GM23338 (cell line): ENCODE data around the gene PRELID1. TPM values are rescaled to one million over a fixed set of nuclear protein-coding genes. Genes with fewer than 3 reads are reported as not detected.
"Not testable (repeated sequence)": the region's sequence is repeated elsewhere in the genome, so short reads cannot be mapped to it uniquely, and the experiment has no call there.

Experiments used
- ATAC-seq: fragments of 200-7000 bp; cut with Tn5 transposase; 3 replicates; pipeline ENCODE4 v1.9.1; 2020
- DNase-seq: peaks from one replicate; pipeline ENCODE4 v3.0.0-alpha.2; 2015; ENCODE audit warnings: low spot score
- H2AFZ ChIP-seq: fragments of 200-600 bp; sonication (generic); 2 replicates; pipeline ENCODE4 v1.8.0; 2016; ENCODE audit warnings: antibody characterized with exemption, mild to moderate bottlenecking, moderate library complexity
- H3F3A ChIP-seq: fragments of 200-600 bp; sonication (generic); replicated peaks from 2 replicates; pipeline ENCODE4 v1.8.0; 2017; ENCODE audit warnings: antibody characterized with exemption, mixed run types, low read depth
- H3K27ac ChIP-seq: fragments of 200-600 bp; sonication (generic); 2 replicates; pipeline ENCODE4 v1.6.1; 2016; ENCODE audit warnings: low read depth
- H3K27me3 ChIP-seq: fragments of 200-600 bp; sonication (generic); 2 replicates; pipeline ENCODE4 v1.8.0; 2016; ENCODE audit warnings: mild to moderate bottlenecking, mixed run types, moderate library complexity; ENCODE audit not compliant: insufficient read depth
- H3K36me3 ChIP-seq: fragments of 200-600 bp; sonication (generic); 2 replicates; pipeline ENCODE4 v1.8.0; 2016; ENCODE audit warnings: mild to moderate bottlenecking; ENCODE audit not compliant: insufficient read depth
- H3K4me1 ChIP-seq: fragments of 200-600 bp; sonication (generic); 2 replicates; pipeline ENCODE4 v1.8.0; 2016; ENCODE audit warnings: mild to moderate bottlenecking, moderate library complexity; ENCODE audit not compliant: insufficient read depth
- H3K4me2 ChIP-seq: fragments of 200-600 bp; sonication (generic); 2 replicates; pipeline ENCODE4 v1.7.1; 2017; ENCODE audit warnings: mixed run types
- H3K4me3 ChIP-seq: fragments of 200-600 bp; sonication (generic); 2 replicates; pipeline ENCODE4 v1.6.1; 2016; ENCODE audit warnings: mixed run types
- H3K79me2 ChIP-seq: fragments of 200-600 bp; sonication (generic); replicated peaks from 2 replicates; pipeline ENCODE4 v1.8.0; 2017; ENCODE audit warnings: mild to moderate bottlenecking; ENCODE audit not compliant: insufficient read depth
- H3K9me2 ChIP-seq: fragments of 200-600 bp; sonication (generic); 2 replicates; pipeline ENCODE4 v1.8.0; 2017; ENCODE audit not compliant: insufficient read depth
- H4K20me1 ChIP-seq: fragments of 200-600 bp; sonication (generic); replicated peaks from 2 replicates; pipeline ENCODE4 v1.8.0; 2017; ENCODE audit warnings: mild to moderate bottlenecking; ENCODE audit not compliant: insufficient read depth
- H3K27ac Mint-ChIP-seq: 2 replicates; pipeline ENCODE4 v1.8.0; 2020; ENCODE audit warnings: inconsistent platforms, mild to moderate bottlenecking, moderate library complexity, mixed read lengths
- H3K27me3 Mint-ChIP-seq: 3 replicates; pipeline ENCODE4 v1.8.0; 2022; ENCODE audit warnings: low read depth, mild to moderate bottlenecking, moderate library complexity, mixed read lengths, inconsistent platforms; ENCODE audit not compliant: insufficient read depth, poor library complexity
- H3K36me3 Mint-ChIP-seq: 3 replicates; pipeline ENCODE4 v1.8.0; 2021; ENCODE audit warnings: low read depth, mild to moderate bottlenecking, inconsistent platforms, moderate library complexity, mixed read lengths
- H3K4me1 Mint-ChIP-seq: 3 replicates; pipeline ENCODE4 v1.8.0; 2020; ENCODE audit warnings: mild to moderate bottlenecking, inconsistent platforms, mixed read lengths
- H3K4me3 Mint-ChIP-seq: 3 replicates; pipeline ENCODE4 v1.8.0; 2021; ENCODE audit warnings: moderate library complexity, mild to moderate bottlenecking, inconsistent platforms, mixed read lengths
- H3K9me3 Mint-ChIP-seq: 3 replicates; pipeline ENCODE4 v1.8.0; 2020; ENCODE audit warnings: moderate library complexity, mild to moderate bottlenecking, inconsistent platforms, mixed read lengths
- CREB1 ChIP-seq: fragments of 250-450 bp; sonication (Bioruptor Pico); IDR thresholded peaks from 2 replicates; pipeline ENCODE4 v1.5.0; 2020; ENCODE audit warnings: low read depth, mild to moderate bottlenecking, moderate library complexity
- CTCF ChIP-seq, 2 experiments: fragments of 200-600 bp in 1 of 2; sonication (generic) in 1 of 2; conservative IDR thresholded peaks; 2 replicates each; pipeline versions ENCODE4 v1.5.1 to v1.6.1; 2016 to 2017; ENCODE audit warnings: antibody characterized with exemption in 2 of 2, low read depth in 2 of 2, mild to moderate bottlenecking in 2 of 2, moderate library complexity in 1 of 2
- ETS1 ChIP-seq: IDR thresholded peaks from 2 replicates; pipeline ENCODE4 v1.6.1; 2016; ENCODE audit warnings: antibody characterized with exemption
- EZH2 ChIP-seq: fragments of 200-600 bp; sonication (generic); IDR thresholded peaks from one replicate; pipeline ENCODE4 v1.8.0; 2017; ENCODE audit warnings: antibody characterized with exemption, mild to moderate bottlenecking, low read depth; ENCODE audit not compliant: unreplicated experiment
- JUNB ChIP-seq: IDR thresholded peaks from one replicate; pipeline ENCODE4 v1.6.1; 2016; ENCODE audit warnings: antibody characterized with exemption; ENCODE audit not compliant: unreplicated experiment
- NANOG ChIP-seq: IDR thresholded peaks from 2 replicates; pipeline ENCODE4 v1.6.1; 2016; ENCODE audit warnings: antibody characterized with exemption, borderline replicate concordance
- POLR2AphosphoS5 ChIP-seq: IDR thresholded peaks from 2 replicates; pipeline ENCODE4 v1.6.1; 2016; ENCODE audit warnings: antibody characterized with exemption, low read depth
- REST ChIP-seq: IDR thresholded peaks from one replicate; pipeline ENCODE4 v1.6.1; 2018; ENCODE audit warnings: antibody characterized with exemption; ENCODE audit not compliant: unreplicated experiment
- STAT1 ChIP-seq: IDR thresholded peaks from one replicate; pipeline ENCODE4 v1.6.1; 2016; ENCODE audit warnings: antibody characterized with exemption; ENCODE audit not compliant: unreplicated experiment
- ZNF114 ChIP-seq: fragments of 250-450 bp; sonication (Bioruptor Pico); IDR thresholded peaks from 2 replicates; pipeline ENCODE4 v1.5.0; 2020; ENCODE audit warnings: mild to moderate bottlenecking, moderate library complexity
- ZNF331 ChIP-seq: fragments of 250-450 bp; sonication (Bioruptor Pico); IDR thresholded peaks from 2 replicates; pipeline ENCODE4 v1.5.0; 2020; ENCODE audit warnings: low read depth, mild to moderate bottlenecking, moderate library complexity
- polyA plus RNA-seq: library from polyadenylated mRNA; unstranded; fragments of >200 nt; fragmentation: Nextera tagmentation; extraction: Ambion mirVana; gene quantifications from 2 replicates; pipeline ENCODE4 v1.2.1, GENCODE V29; 2016
- total RNA-seq: library from RNA; depleted of rRNA; stranded (reverse); fragments of >200 nt; shearing (Covaris generic); gene quantifications from 2 replicates; pipeline ENCODE4 v1.2.3, GENCODE V29; 2014

PRELID1 gene
- total and polyA plus RNA-seq, 2 experiments from 2014 or later: 328 to 349 TPM

- H3K4me1 Mint-ChIP-seq, H3K36me3 ChIP-seq, DNase-seq, H3K9me3 Mint-ChIP-seq, H3K9me2 ChIP-seq, H2AFZ ChIP-seq, H3K4me3 ChIP-seq, H3F3A ChIP-seq, H3K27me3 Mint-ChIP-seq, H3K27me3 ChIP-seq, H3K27ac Mint-ChIP-seq, H3K4me3 Mint-ChIP-seq, H3K4me2 ChIP-seq, H3K27ac ChIP-seq, ATAC-seq, H3K4me1 ChIP-seq: not testable (repeated sequence)
- H3K79me2 ChIP-seq: peaks cover 79% of the 10 kb centered on the region
- peaks cover 29% of the 10 kb centered on the region for H4K20me1 ChIP-seq
- peaks cover 34% of the 10 kb centered on the region for H3K36me3 Mint-ChIP-seq
These were observed 39.4 kb downstream of the PRELID1 start for GRCh38 chr5:177343000-177343399.

- Histone ChIP-seq H3K27me3 (no peaks in the 10 kb centered on the region), H3K36me3 (0 out of 2 replicates have a peak, but pooled peaks cover 6% of the 10 kb centered on the region), H3K27ac (no peak overlapping the region), H3K79me2 (peaks cover 87% of the 10 kb centered on the region), H3K4me1 (no peaks in the 10 kb centered on the region; the same call in 1 of the 2 replicates), H3K4me3 (no peak overlapping the region), H4K20me1 (peaks cover 33% of the 10 kb centered on the region), H2AFZ (no peak overlapping the region), H3K4me2 (no peak overlapping the region), H3K9me2 (no peaks in the 10 kb centered on the region), H3F3A (no peaks in the 10 kb centered on the region)
- no peak for ATAC-seq
- Mint-ChIP-seq H3K4me1 (peaks cover 10% of the 10 kb centered on the region), H3K36me3 (peaks cover 34% of the 10 kb centered on the region), H3K4me3 (no peak overlapping the region), H3K27ac (no peak overlapping the region), H3K27me3 (peaks cover 1% of the 10 kb centered on the region), H3K9me3 (no peaks in the 10 kb centered on the region)
- no peak for DNase-seq
- TF ChIP-seq POLR2AphosphoS5 (no peak), ZNF331 (CRISPR knock-in tag) (no peak), EZH2 (no peak), REST (no peak), CTCF (conservative IDR thresholded peaks at IDR 0.05; ENCODE audit: low read depth in 2 of 2) (no peak), STAT1 (no peak), ETS1 (no peak), ZNF114 (CRISPR knock-in tag) (no peak), NANOG (no peak), JUNB (no peak), CREB1 (CRISPR knock-in tag) (no peak)
These were observed 40.2 kb downstream of the PRELID1 start for GRCh38 chr5:177343777-177344176.
